CD14-positive monocyte (primary cell): ENCODE data around the gene RPA3. TPM values are rescaled to one million over a fixed set of nuclear protein-coding genes. Genes with fewer than 3 reads are reported as not detected.

ENCODE experiments used
- DNase-seq, 3 donors: peaks; one replicate each; pipeline ENCODE4 v3.0.0-alpha.2; 2011 to 2022
- H2AFZ ChIP-seq: 2 replicates; pipeline ENCODE4 v1.6.0; 2012; ENCODE audit warnings: mild to moderate bottlenecking, low read depth, low read length, inconsistent platforms; ENCODE audit not compliant: insufficient read depth, poor library complexity, severe bottlenecking
- H3K27ac ChIP-seq, 2 donors: 1 replicate in 1 of 2; 2 replicates in 1 of 2; pipeline ENCODE4 v1.5.1; 2012 to 2013; ENCODE audit warnings: low read length in 2 of 2, control low read depth in 1 of 2, inconsistent platforms in 1 of 2, low read depth in 1 of 2, mild to moderate bottlenecking in 1 of 2
- H3K27me3 ChIP-seq, 2 donors: one replicate each; pipeline versions ENCODE4 v1.6.0 to v1.6.1; 2011 to 2013; ENCODE audit warnings: low read length in 2 of 2; ENCODE audit not compliant: control insufficient read depth in 2 of 2, insufficient read depth in 2 of 2
- H3K36me3 ChIP-seq, 2 donors: replicated peaks in 1 of 2; 1 replicate in 1 of 2; 2 replicates in 1 of 2; pipeline versions ENCODE4 v1.5.1 to v1.6.1; 2012 to 2013; ENCODE audit warnings: low read length in 2 of 2, control low read depth in 1 of 2, inconsistent platforms in 1 of 2, mild to moderate bottlenecking in 1 of 2; ENCODE audit not compliant: insufficient read depth in 2 of 2, control insufficient read depth in 1 of 2
- H3K4me1 ChIP-seq, 2 donors: 1 replicate in 1 of 2; 2 replicates in 1 of 2; pipeline versions ENCODE4 v1.5.1 to v1.6.1; 2012 to 2013; ENCODE audit warnings: low read length in 2 of 2, control low read depth in 1 of 2, inconsistent platforms in 1 of 2, mild to moderate bottlenecking in 1 of 2, moderate library complexity in 1 of 2; ENCODE audit not compliant: insufficient read depth in 2 of 2, control insufficient read depth in 1 of 2
- H3K4me2 ChIP-seq: replicated peaks from 2 replicates; pipeline ENCODE3; 2012; ENCODE audit warnings: low read length, moderate library complexity, mild to moderate bottlenecking; ENCODE audit not compliant: poor library complexity, severe bottlenecking; ENCODE audit errors: extremely low read depth
- H3K4me3 ChIP-seq, 3 experiments: fragments of 200-600 bp in 1 of 3; sonication (generic) in 1 of 3; replicated peaks in 1 of 3; 1 replicate in 2 of 3; 2 replicates in 1 of 3; pipeline ENCODE4 v1.5.1; 2011 to 2013; ENCODE audit warnings: low read length in 3 of 3, mild to moderate bottlenecking in 3 of 3, control low read depth in 2 of 3, low read depth in 2 of 3, inconsistent platforms in 1 of 3, moderate library complexity in 1 of 3
- H3K79me2 ChIP-seq: 2 replicates; pipeline ENCODE4 v1.6.0; 2012; ENCODE audit warnings: mild to moderate bottlenecking, control low read depth, inconsistent platforms, low read length, moderate library complexity; ENCODE audit not compliant: insufficient read depth
- H3K9ac ChIP-seq: 2 replicates; pipeline ENCODE4 v1.6.0; 2017; ENCODE audit warnings: low read length, mild to moderate bottlenecking; ENCODE audit not compliant: insufficient read depth, poor library complexity, severe bottlenecking
- H3K9me3 ChIP-seq, 2 donors: replicated peaks in 1 of 2; 1 replicate in 1 of 2; 2 replicates in 1 of 2; pipeline versions ENCODE4 v1.5.1 to v1.6.1; 2012 to 2013; ENCODE audit warnings: low read length in 2 of 2, control low read depth in 1 of 2; ENCODE audit not compliant: control insufficient read depth in 1 of 2, insufficient read depth in 1 of 2
- H4K20me1 ChIP-seq: 2 replicates; pipeline ENCODE4 v1.6.0; 2012; ENCODE audit warnings: mild to moderate bottlenecking, low read length, control low read depth, moderate library complexity; ENCODE audit not compliant: insufficient read depth
- H3K27ac Mint-ChIP-seq, 7 donors: one replicate each; pipeline ENCODE4 v1.8.0; 2020; ENCODE audit warnings: mild to moderate bottlenecking in 7 of 7, mixed read lengths in 7 of 7, moderate library complexity in 6 of 7, inconsistent platforms in 2 of 7
- H3K27me3 Mint-ChIP-seq, 3 donors: one replicate each; pipeline ENCODE4 v1.8.0; 2021 to 2022; ENCODE audit warnings: low read depth in 3 of 3, mild to moderate bottlenecking in 3 of 3, mixed read lengths in 3 of 3, moderate library complexity in 3 of 3, inconsistent platforms in 1 of 3
- H3K36me3 Mint-ChIP-seq, 2 donors: one replicate each; pipeline ENCODE4 v1.8.0; 2020; ENCODE audit warnings: mixed read lengths in 2 of 2, inconsistent platforms in 1 of 2, mild to moderate bottlenecking in 1 of 2
- H3K4me1 Mint-ChIP-seq: one replicate; pipeline ENCODE4 v1.8.0; 2020; ENCODE audit warnings: mild to moderate bottlenecking, mixed read lengths
- H3K4me3 Mint-ChIP-seq, 2 donors: one replicate each; pipeline ENCODE4 v1.8.0; 2020; ENCODE audit warnings: mild to moderate bottlenecking in 2 of 2, mixed read lengths in 2 of 2, moderate library complexity in 1 of 2
- H3K9me3 Mint-ChIP-seq, 7 donors: one replicate each; pipeline ENCODE4 v1.8.0; 2020 to 2022; ENCODE audit warnings: mixed read lengths in 7 of 7, mild to moderate bottlenecking in 6 of 7, moderate library complexity in 6 of 7, inconsistent platforms in 2 of 7
- CTCF ChIP-seq: fragments of 200-600 bp; IDR thresholded peaks from one replicate; pipeline ENCODE4 v1.8.0; 2022; ENCODE audit warnings: antibody characterized with exemption, mild to moderate bottlenecking
- WGBS: methylation state at CpG from one replicate; pipeline ENCODE4 v1.1.5; 2013; ENCODE audit warnings: missing lambda C conversion rate; ENCODE audit not compliant: insufficient coverage; 5-methylcytosine and 5-hydroxymethylcytosine counted together
- intact Hi-C, 2 donors: fragments of 100-400 bp; cut with micrococcal nuclease; formaldehyde crosslinking; loops; one replicate each; pipeline versions ENCODE4 v1.15.0 to v1.15.1; 2023
- polyA plus RNA-seq, 3 donors: library from polyadenylated mRNA; depleted of rRNA in 1 of 3; unstranded in 2 of 3; stranded (reverse) in 1 of 3; fragments of 300-500 nt in 2 of 3; fragments of >200 nt in 1 of 3; fragmentation: Illumina TruSeq in 2 of 3; gene quantifications; 1 replicate in 2 of 3; 2 replicates in 1 of 3; pipeline ENCODE4 v1.2.3, GENCODE V29; 2012 to 2021

The RPA3 gene
- polyA plus RNA-seq, 3 donors = 6.2 to 50.5 (median 44.7) TPM

DNA sequence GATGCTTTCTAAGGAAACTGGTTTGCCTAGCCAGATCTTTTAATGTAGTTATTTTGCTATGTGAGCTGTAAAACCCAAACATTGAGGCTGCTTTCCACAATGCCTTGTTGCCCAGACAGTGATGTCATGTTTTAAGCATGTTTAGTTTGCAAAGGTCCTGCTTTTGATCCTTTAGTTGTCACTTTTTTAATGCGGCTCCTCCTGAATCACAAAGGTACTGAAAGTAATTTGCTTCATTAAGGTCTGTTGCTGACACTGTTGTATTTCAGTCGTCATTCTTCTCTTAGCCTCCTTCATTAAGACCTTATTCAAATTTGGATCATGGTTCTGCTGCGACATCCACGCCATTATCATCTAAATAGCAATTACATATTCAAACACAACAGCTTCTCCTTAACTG is 10.6 kb downstream of the RPA3 start:
- intact Hi-C loops = no loop called here
- H3K4me3 Mint-ChIP-seq = no peak overlapping the region
- no peak for DNase-seq
- H3K9me3 Mint-ChIP-seq = peaks cover 0 to 2% (median 0%) of the 10 kb centered on the region in 7 donors
- H3K36me3 Mint-ChIP-seq = peaks cover 0 to 2% of the 10 kb centered on the region in 2 donors
- no peak overlapping the region for H3K4me3 ChIP-seq
- H3K27me3 ChIP-seq = no peaks in the 10 kb centered on the region
- H3K27ac ChIP-seq = no peak overlapping the region
- no peaks in the 10 kb centered on the region for H3K9me3 ChIP-seq
- H3K36me3 ChIP-seq = no peaks in the 10 kb centered on the region
- H3K79me2 ChIP-seq = no peaks in the 10 kb centered on the region
- H3K4me2 ChIP-seq = no peak overlapping the region
- no peaks in the 10 kb centered on the region for H3K4me1 ChIP-seq
- no peak overlapping the region for H3K27ac Mint-ChIP-seq
- TF ChIP-seq CTCF = no peak
- no peak overlapping the region for H2AFZ ChIP-seq
- H3K9ac ChIP-seq = no peak overlapping the region
- H4K20me1 ChIP-seq = no peaks in the 10 kb centered on the region
- no CpG with 5 or more reads among the region's 4 CpGs for WGBS
- peaks cover 4% of the 10 kb centered on the region for H3K4me1 Mint-ChIP-seq
- peaks cover 0 to 2% (median 0%) of the 10 kb centered on the region in 3 donors for H3K27me3 Mint-ChIP-seq

DNA sequence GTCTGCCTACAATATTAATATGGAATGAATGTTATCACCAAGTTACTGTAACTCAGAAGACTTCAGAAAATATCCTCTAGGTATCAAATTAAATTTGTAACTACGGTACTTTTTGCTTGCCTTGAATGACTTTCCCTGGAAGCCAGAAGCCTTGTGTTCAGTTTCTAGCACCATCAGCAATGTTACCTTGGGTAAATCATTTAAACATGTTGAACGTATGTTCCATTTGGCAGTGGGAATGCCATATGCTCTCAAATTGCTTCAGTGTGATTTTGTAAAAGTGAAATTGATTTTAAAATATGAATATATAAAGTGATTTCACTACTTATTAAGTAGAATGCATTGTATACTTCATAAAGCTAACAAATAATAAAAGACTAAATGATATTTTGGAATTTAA is 11.2 kb downstream of the RPA3 start:
- intact Hi-C loops = no loop called here
- H3K36me3 ChIP-seq = no peaks in the 10 kb centered on the region
- peaks cover 0 to 4% of the 10 kb centered on the region in 2 donors for H3K36me3 Mint-ChIP-seq
- H3K27me3 Mint-ChIP-seq = peaks cover 0 to 2% (median 0%) of the 10 kb centered on the region in 3 donors
- H4K20me1 ChIP-seq = no peaks in the 10 kb centered on the region
- no peak overlapping the region for H2AFZ ChIP-seq
- H3K27ac Mint-ChIP-seq = no peak overlapping the region
- H3K4me1 Mint-ChIP-seq = peaks cover 4% of the 10 kb centered on the region
- no peak overlapping the region for H3K4me2 ChIP-seq
- H3K79me2 ChIP-seq = no peaks in the 10 kb centered on the region
- no peak overlapping the region for H3K9ac ChIP-seq
- no peak overlapping the region for H3K4me3 Mint-ChIP-seq
- H3K27ac ChIP-seq = no peak overlapping the region
- WGBS = 100% methylated on average over 1 of the region's 2 CpGs
- no peak for TF ChIP-seq CTCF
- no peak for DNase-seq
- no peak overlapping the region for H3K4me3 ChIP-seq
- H3K9me3 Mint-ChIP-seq = peaks cover 0 to 1% (median 0%) of the 10 kb centered on the region in 7 donors
- H3K4me1 ChIP-seq = no peaks in the 10 kb centered on the region
- H3K27me3 ChIP-seq = no peaks in the 10 kb centered on the region
- H3K9me3 ChIP-seq = no peaks in the 10 kb centered on the region
